NCI-H345 (cell line): ENCODE data around the gene NAA10.

ENCODE experiments used
- DNase-seq: peaks from one replicate; lab custom pipeline; 2025; lab: John Stamatoyannopoulos, UW

Gene NAA10

GRCh38 chrX:153948002-153948466 lies 13.2 kb upstream of the NAA10 start:
- no peak for DNase-seq

- peak; percentile 74 for DNase-seq
Measured at GRCh38 chrX:153947009-153947769, 12.4 kb upstream of the NAA10 start.

DNA sequence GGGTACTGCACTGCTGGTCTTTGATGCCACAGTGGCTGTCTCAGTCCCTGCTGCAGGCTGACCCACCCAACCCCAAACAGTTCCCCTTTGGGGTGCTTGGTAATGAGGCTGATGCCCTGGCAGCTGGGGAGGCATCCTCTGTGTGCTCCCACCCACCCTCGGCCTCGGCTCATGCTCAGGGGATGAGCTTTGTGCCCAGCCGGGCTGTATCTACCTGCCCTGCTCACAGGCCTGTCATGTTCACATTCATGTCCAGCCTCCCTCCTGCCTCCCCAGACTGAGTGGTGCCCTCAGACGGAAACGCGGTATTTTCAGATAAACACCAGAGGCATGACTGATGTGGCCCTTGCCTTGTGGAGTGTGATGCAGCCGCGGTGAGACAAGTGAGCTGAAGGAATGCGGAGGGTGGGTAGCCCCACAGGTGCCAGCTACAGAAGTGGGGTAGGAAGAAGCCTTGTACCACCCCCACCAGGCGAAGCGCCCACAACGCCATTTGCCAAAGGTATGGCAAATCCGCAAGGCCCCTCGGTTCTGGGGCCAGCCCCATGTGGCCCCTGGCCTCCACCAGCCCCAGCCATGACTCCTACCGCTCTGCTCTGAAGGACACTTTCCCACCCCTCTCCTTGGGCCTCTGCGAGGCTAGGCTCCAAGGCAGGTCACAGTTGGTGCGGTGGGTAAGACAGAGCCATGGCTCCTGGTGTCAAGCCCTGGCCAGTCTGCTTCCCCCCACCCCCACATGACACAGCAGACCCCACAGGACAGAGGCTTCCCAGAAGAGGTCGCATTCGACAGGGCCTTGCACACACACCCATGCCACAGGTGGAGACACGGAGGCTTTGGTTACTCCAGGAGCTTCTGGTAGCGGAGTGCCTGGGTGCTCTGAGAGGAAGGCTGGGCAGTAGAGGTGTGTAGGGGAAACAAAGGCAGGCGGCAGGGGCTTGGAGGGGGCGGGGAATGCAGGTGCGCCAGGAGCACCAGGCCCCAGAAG lies 11.4 kb upstream of the NAA10 start:
- no peak for DNase-seq

GRCh38 chrX:153944800-153945150 lies 9.9 kb upstream of the NAA10 start:
- no peak for DNase-seq

GRCh38 chrX:153944140-153944799 lies 9.4 kb upstream of the NAA10 start, which contains the start of gene RENBP:
Gene RENBP (minus strand): TSS chrX:153944643. CDS start chrX:153944610, 33 bp downstream.
- peak; percentile 2 for DNase-seq

- no peak for DNase-seq
Measured at GRCh38 chrX:153941336-153942252, 6.8 kb upstream of the NAA10 start.

DNA sequence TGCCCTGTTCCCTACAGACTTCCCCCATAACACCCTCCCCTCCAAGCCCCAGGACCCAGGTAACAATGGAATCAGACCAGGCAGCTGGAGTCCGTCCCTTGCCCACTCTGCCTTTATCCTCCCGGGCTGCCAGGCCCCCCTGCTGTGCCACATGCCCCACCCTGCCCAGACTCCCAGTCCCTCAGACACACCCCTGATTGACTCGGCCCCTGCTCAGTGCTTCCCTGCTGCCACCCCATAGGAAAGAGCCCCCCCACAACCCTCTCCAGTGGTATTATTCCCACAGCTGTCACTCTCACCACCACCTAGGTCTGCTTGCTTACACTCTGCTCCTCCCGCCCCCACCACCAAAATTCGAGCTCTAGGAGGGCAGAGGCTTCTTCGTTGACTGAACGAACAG lies 4.7 kb upstream of the NAA10 start:
- peak; percentile 45 for DNase-seq

DNA sequence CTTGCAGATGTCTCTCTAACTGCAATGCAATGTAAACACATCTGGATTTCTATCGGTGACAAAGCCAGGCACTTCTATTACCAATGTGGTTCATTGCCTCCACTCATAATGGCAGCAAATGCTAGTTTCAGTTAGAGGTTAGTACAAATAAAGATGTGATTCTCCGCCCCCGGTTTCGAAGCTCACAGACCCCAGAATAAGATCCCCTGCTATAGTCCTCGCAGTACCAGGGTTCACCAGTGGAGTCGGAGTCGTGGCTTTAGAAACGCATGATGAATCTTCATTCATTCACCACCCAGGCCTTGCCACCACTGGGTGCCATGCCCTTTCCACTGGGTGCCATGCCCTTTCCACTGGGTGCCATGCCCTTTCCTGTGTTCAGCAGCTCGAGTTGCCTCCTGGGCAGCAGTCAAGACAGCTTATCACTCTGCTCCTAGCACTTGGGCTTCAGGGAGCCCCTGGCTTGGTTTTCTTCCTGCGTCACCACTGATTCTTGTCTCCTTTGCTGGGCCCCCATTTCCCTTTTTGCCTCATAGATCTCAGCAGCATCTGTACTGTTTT lies 3.5 kb upstream of the NAA10 start:
- DNase-seq = no peak

- DNase-seq = no peak
Measured at GRCh38 chrX:153937056-153937455, 2.2 kb upstream of the NAA10 start.

- DNase-seq = no peak
Measured at GRCh38 chrX:153935326-153935851, 552 bp upstream of the NAA10 start.

DNA sequence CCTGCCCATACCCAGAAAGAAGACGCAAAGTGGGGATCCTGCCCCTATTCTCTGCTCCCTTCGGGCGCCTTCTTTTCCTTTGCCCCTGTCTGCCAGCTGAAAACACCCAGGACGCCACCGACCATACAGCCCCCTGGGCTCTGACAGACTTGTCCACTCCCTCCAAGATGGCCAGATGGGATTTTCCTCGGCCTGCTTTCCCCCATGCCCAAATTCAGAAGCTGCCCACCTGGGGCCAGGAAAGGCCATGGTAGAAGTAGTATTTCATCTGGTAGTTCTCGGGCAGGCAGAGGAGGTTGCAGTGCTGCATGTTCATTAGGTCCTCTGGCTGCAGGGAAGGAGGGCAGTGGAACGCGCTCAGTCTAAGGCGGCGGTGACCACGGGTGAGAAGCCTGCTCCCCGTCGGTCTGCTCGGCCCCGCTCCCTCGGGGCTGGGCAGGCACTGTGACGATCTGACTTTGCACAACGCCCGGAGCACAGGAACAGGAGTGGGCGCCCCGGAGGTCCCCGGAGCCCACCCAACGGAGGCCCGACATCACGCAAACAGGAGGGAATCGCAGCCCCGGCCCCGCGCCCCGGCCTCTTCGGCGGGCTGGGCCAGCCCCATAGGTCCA lies 582 bp downstream of the NAA10 start:
- DNase-seq = no peak

GRCh38 chrX:153933748-153934147 lies 1.1 kb downstream of the NAA10 start:
- no peak for DNase-seq

DNA sequence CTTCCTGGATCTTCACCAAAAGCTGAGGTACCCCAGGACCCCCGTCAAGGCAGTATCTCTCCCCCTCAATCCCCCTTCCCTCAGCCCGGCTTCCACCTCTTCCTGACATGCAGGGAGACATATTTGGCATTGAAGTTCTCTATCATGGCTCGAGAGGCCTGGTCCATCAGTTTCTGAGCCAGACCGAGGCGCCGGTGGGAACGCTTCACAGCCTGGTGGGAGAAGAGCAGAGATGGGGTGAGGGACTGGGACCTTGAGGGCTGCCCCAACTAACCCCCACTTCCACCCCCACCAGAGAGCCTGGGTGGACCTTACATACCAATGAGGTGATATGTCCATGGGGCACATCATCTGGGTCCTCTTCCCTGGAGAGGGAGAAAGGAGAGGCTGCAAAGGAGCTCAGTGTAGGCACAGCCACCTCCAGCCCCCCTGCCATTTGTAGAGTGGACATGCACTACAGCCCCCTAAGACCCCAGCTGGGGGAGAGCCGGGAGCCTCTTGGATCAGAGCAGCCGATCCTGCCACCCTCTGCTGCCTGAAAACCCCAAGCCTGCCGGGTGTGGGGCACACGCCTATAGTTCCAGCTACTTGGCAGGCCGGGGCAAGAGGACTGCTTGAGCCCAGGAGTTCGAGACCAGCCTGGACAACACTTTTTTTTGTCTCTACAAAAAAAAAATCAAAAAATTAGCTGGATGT lies 2.5 kb downstream of the NAA10 start:
- DNase-seq = no peak

GRCh38 chrX:153931748-153932147 lies 3.1 kb downstream of the NAA10 start:
- no peak for DNase-seq

GRCh38 chrX:153931151-153931550 lies 3.7 kb downstream of the NAA10 start:
- no peak for DNase-seq

- DNase-seq = no peak
Measured at GRCh38 chrX:153930011-153930910, 4.6 kb downstream of the NAA10 start.

DNA sequence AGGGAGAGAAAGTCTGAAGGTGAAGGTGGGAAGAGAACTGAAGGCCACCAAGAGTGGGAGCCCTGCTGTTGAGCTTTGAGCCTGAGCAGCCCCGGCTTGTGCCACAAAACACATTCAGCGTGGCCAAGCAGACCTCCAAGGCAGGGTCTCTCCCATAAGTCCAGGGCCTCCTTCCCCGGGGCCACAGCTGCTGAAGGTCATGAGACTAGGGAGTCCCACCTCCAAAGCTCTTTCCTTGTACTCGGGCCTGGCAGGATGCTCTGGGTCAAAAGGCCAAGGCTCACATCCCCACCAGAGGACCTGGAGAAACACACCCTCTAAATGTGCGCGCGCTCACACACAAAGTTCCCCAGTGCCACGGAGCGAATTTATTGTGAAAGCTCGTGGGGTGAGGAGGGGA lies 5.3 kb downstream of the NAA10 start:
- DNase-seq = no peak

DNA sequence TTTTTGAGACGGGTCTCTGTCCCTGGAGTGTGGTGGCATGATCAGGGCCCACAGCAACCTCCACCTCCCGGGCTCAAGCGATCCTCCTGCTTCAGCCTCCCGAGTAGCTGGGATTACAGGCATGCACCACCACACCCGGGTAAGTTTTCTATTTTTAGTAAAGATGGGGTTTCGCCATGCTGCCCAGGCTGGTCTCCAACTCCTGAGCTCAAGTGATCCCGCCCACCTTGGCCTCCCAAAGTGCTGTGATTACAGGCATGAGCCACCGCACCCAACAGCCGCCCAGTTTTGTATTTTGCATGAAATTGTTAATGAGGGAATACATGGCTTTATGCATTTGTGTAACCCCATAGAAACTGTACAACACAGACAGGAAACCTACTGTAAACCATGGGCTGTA lies 6.0 kb downstream of the NAA10 start:
- no peak for DNase-seq
